Panc1 (cell line): ENCODE results near the gene SEMA6A. TPM values are rescaled to one million over a fixed set of nuclear protein-coding genes. Genes with fewer than 3 reads are reported as not detected.

Experiments used
- ATAC-seq: fragments of 200-7000 bp; cut with Tn5 transposase; 2 replicates; pipeline ENCODE4 v1.9.1; 2020; ENCODE audit warnings: mild to moderate bottlenecking, moderate library complexity
- BruUV-seq: library from RNA; stranded (reverse); fragments of 400-500 nt; replicated peaks from 2 replicates; lab custom pipeline; 2021; lab: Mats Ljungman, UMichigan
- CTCF ChIA-PET: fragments of 300-600 bp; sonication (Branson Sonifier 250); formaldehyde crosslinking; loops from one replicate; lab custom pipeline; 2022; ENCODE audit warnings: antibody characterized with exemption; lab: Charles Lee
- POLR2A ChIA-PET: fragments of 300-600 bp; sonication (Branson Sonifier 250); formaldehyde crosslinking; loops from one replicate; lab custom pipeline; 2022; ENCODE audit warnings: antibody characterized with exemption; lab: Charles Lee
- DNase-seq: peaks from one replicate; pipeline ENCODE4 v3.0.0-alpha.2; 2010; ENCODE audit warnings: low read depth, low spot score
- H3K27ac ChIP-seq: 2 replicates; pipeline ENCODE4 v1.5.1; 2011; ENCODE audit warnings: mild to moderate bottlenecking, low read length, inconsistent platforms
- H3K27me3 ChIP-seq: fragments of 200-500 bp; sonication (Bioruptor generic); 2 replicates; pipeline ENCODE4 v1.6.0; 2014; ENCODE audit warnings: low read length, inconsistent platforms; ENCODE audit not compliant: control insufficient read depth, insufficient read depth
- H3K36me3 ChIP-seq: fragments of 200-500 bp; sonication (Bioruptor generic); 2 replicates; pipeline ENCODE4 v1.5.1; 2014; ENCODE audit warnings: inconsistent platforms, mild to moderate bottlenecking, low read length, moderate library complexity; ENCODE audit not compliant: control insufficient read depth, insufficient read depth
- H3K4me1 ChIP-seq: 2 replicates; pipeline ENCODE4 v1.5.1; 2011; ENCODE audit warnings: inconsistent platforms, mild to moderate bottlenecking, low read length, moderate library complexity; ENCODE audit not compliant: control insufficient read depth, insufficient read depth
- H3K4me3 ChIP-seq, 2 experiments: 2 replicates each; pipeline ENCODE4 v1.5.1; 2011 to 2012; ENCODE audit warnings: low read depth in 2 of 2, low read length in 2 of 2, mild to moderate bottlenecking in 2 of 2, inconsistent platforms in 1 of 2, moderate library complexity in 1 of 2
- H3K9me3 ChIP-seq: fragments of 200-500 bp; sonication (Bioruptor generic); 2 replicates; pipeline ENCODE4 v1.5.1; 2014; ENCODE audit warnings: low read depth, mild to moderate bottlenecking, inconsistent platforms, low read length, moderate library complexity; ENCODE audit not compliant: control insufficient read depth, insufficient read depth
- CTCF ChIP-seq: fragments of 450-650 bp; IDR thresholded peaks from 2 replicates; pipeline ENCODE4 v1.5.1; 2017; ENCODE audit warnings: mild to moderate bottlenecking
- POLR2AphosphoS5 ChIP-seq: IDR thresholded peaks from 2 replicates; pipeline ENCODE4 v1.6.1; 2012; ENCODE audit warnings: mild to moderate bottlenecking, low read depth, low read length, moderate library complexity
- REST ChIP-seq, 2 experiments: IDR thresholded peaks; 2 replicates each; pipeline ENCODE4 v1.6.1; 2011 to 2012; ENCODE audit warnings: low read depth in 2 of 2, control low read depth in 1 of 2, low read length in 1 of 2, mild to moderate bottlenecking in 1 of 2, moderate library complexity in 1 of 2; ENCODE audit not compliant: insufficient read depth in 1 of 2
- SIN3A ChIP-seq: IDR thresholded peaks from 2 replicates; pipeline ENCODE4 v1.6.1; 2012; ENCODE audit warnings: low read depth, mild to moderate bottlenecking, low read length, moderate library complexity, borderline replicate concordance; ENCODE audit not compliant: insufficient read depth
- TCF7L2 ChIP-seq: IDR thresholded peaks from 2 replicates; pipeline ENCODE4 v1.6.1; 2011; ENCODE audit warnings: mild to moderate bottlenecking, low read depth, low read length, inconsistent platforms
- in situ Hi-C: cut with HindIII; loops from 2 replicates; pipeline ENCODE4 v1.10.0; 2016; ENCODE audit warnings: low sequenced_read_pairs, low pct_unique_long_range_greater_than_20kb
- intact Hi-C: fragments of 100-400 bp; cut with micrococcal nuclease; formaldehyde crosslinking; loops from one replicate; pipeline ENCODE4 v1.10.0; 2022; ENCODE audit not compliant: unreplicated experiment
- total RNA-seq: library from RNA; stranded (reverse); gene quantifications from one replicate; pipeline ENCODE4 v1.2.1, GENCODE V29; 2021; ENCODE audit not compliant: unreplicated experiment

Gene SEMA6A
- total RNA-seq, 1 experiment from 2014 or later, result 0.54 TPM

GRCh38 chr5:116454417-116454927 lies 120.2 kb downstream of the SEMA6A start:
- intact Hi-C loops, result no loop called here

GRCh38 chr5:116453988-116454411 lies 120.6 kb downstream of the SEMA6A start:
- TF ChIP-seq CTCF (no peak), TCF7L2 (no peak), POLR2AphosphoS5 (no peak), SIN3A (no peak), REST (IDR thresholded peaks at IDR 0.05; ENCODE audit: insufficient read depth in 1 of 2, low read depth in 2 of 2, low read length in 1 of 2) (no peak)
- intact Hi-C loops (no loop called here), in situ Hi-C loops (no loop called here)
- no peaks in the 10 kb centered on the region for H3K9me3 ChIP-seq
- no peaks in the 10 kb centered on the region for H3K27me3 ChIP-seq
- ChIA-PET POLR2A (no interaction called here), CTCF (no interaction called here)
- no peak overlapping the region for H3K4me3 ChIP-seq
- BruUV-seq, result no TSS peak
- no peak overlapping the region for H3K27ac ChIP-seq
- H3K36me3 ChIP-seq, result no peaks in the 10 kb centered on the region
- no peak for ATAC-seq
- DNase-seq, result no peak
- H3K4me1 ChIP-seq, result no peaks in the 10 kb centered on the region

More at GRCh38 chr5:116454417-116454927, 120.2 kb downstream of the SEMA6A start:
- Histone ChIP-seq H3K4me1 (no peaks in the 10 kb centered on the region), H3K36me3 (no peaks in the 10 kb centered on the region), H3K4me3 (no peak overlapping the region), H3K27me3 (no peaks in the 10 kb centered on the region), H3K27ac (no peak overlapping the region), H3K9me3 (no peaks in the 10 kb centered on the region)
- no peak for DNase-seq
- CTCF ChIA-PET, result no interaction called here
- in situ Hi-C loops, result no loop called here
- no TSS peak for BruUV-seq
- TF ChIP-seq CTCF (no peak), POLR2AphosphoS5 (no peak), REST (IDR thresholded peaks at IDR 0.05; ENCODE audit: insufficient read depth in 1 of 2, low read depth in 2 of 2, low read length in 1 of 2) (no peak), SIN3A (no peak), TCF7L2 (no peak)
- POLR2A ChIA-PET, result interaction anchor here (0.6 kb wide), 1 partner anchor 42 kb away, joined by 3 read pairs; no protein-coding TSS in a partner anchor
- ATAC-seq, result no peak
